Ectodermal cell (in vitro differentiated cells): Measurements from ENCODE around the gene SPPL3.

ENCODE experiments used
- H3K27ac ChIP-seq: 2 replicates; pipeline ENCODE4 v1.7.0; 2013; ENCODE audit warnings: mild to moderate bottlenecking, low read depth, low read length; ENCODE audit not compliant: insufficient read depth, poor library complexity, severe bottlenecking
- H3K27me3 ChIP-seq: 2 replicates; pipeline ENCODE4 v1.7.0; 2013; ENCODE audit warnings: mild to moderate bottlenecking, low read length; ENCODE audit not compliant: insufficient read depth, control insufficient read depth, poor library complexity, severe bottlenecking
- H3K36me3 ChIP-seq: one replicate; pipeline ENCODE4 v1.7.0; 2013; ENCODE audit warnings: low read length; ENCODE audit not compliant: control insufficient read depth, insufficient read depth
- H3K4me1 ChIP-seq: one replicate; pipeline ENCODE4 v1.7.0; 2013; ENCODE audit warnings: low read length; ENCODE audit not compliant: control insufficient read depth, insufficient read depth
- H3K4me3 ChIP-seq: 2 replicates; pipeline ENCODE4 v1.7.0; 2013; ENCODE audit warnings: low read depth, low read length, control low read depth; ENCODE audit not compliant: insufficient read depth
- H3K9me3 ChIP-seq: 2 replicates; pipeline ENCODE4 v1.7.0; 2013; ENCODE audit warnings: mild to moderate bottlenecking, low read length, moderate library complexity; ENCODE audit not compliant: control insufficient read depth
- WGBS, 2 experiments: methylation state at CpG; one replicate each; pipeline ENCODE4 v1.1.7; 2013; ENCODE audit warnings: missing lambda C conversion rate in 2 of 2; 5-methylcytosine and 5-hydroxymethylcytosine counted together

SPPL3 gene

DNA sequence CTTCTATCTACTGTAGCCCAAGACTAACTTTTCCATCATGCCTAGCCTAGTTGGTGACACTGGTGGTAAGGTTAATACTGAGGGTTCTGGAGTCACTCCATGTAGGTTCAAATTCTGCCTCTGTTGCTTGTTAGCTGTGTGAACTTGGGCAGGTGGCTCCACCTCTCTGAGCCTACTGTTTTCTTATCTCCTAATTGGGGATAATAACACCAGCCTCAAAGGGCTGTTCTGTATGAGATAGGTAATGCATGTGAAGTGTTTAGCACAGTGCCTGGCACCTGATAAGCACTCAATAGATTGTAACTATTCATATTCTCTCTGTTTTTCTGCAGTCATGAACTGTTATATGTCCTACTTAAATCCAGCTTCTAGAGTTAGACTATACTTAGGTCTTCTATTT lies 17.5 kb upstream of the SPPL3 start:
- H3K27ac ChIP-seq = no peak overlapping the region
- no peaks in the 10 kb centered on the region for H3K36me3 ChIP-seq
- no peak overlapping the region for H3K4me3 ChIP-seq
- no peaks in the 10 kb centered on the region for H3K9me3 ChIP-seq
- H3K27me3 ChIP-seq = no peaks in the 10 kb centered on the region
- H3K4me1 ChIP-seq = no peaks in the 10 kb centered on the region

GRCh38 chr12:120920178-120920577 lies 16.0 kb upstream of the SPPL3 start:
- H3K4me1 ChIP-seq = no peaks in the 10 kb centered on the region
- no peak overlapping the region for H3K4me3 ChIP-seq
- no peaks in the 10 kb centered on the region for H3K36me3 ChIP-seq
- H3K27ac ChIP-seq = no peak overlapping the region
- WGBS, 2 experiments = 89 to 93% methylated on average over 3 of the region's 3 CpGs
- H3K9me3 ChIP-seq = no peaks in the 10 kb centered on the region
- H3K27me3 ChIP-seq = no peaks in the 10 kb centered on the region

DNA sequence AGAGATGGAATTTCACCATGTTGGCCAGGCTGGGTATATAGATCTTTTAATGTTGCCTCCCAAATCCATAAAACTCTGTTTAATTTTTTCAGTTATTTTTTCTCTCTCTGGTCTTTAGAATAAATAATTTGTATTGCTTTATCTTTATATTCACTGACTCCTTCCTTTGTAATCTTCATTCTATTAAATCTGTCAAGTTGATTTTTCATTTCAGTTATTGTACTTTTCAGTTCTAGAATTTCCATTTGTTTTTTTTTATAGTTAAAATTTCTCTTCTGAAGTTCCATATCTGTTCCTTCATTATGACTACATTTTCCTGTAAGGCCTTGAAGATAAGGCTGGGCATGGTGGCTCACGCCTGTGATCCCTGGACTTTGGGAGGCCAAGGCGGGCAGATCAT lies 13.6 kb upstream of the SPPL3 start:
- 81 to 88% methylated on average over 2 of the region's 2 CpGs for WGBS, 2 experiments
- Histone ChIP-seq H3K9me3 (no peaks in the 10 kb centered on the region), H3K36me3 (no peaks in the 10 kb centered on the region), H3K4me3 (no peak overlapping the region), H3K27ac (no peak overlapping the region), H3K27me3 (no peaks in the 10 kb centered on the region), H3K4me1 (no peaks in the 10 kb centered on the region)

GRCh38 chr12:120916561-120916960 lies 12.4 kb upstream of the SPPL3 start:
- no peaks in the 10 kb centered on the region for H3K36me3 ChIP-seq
- no peak overlapping the region for H3K27ac ChIP-seq
- 93% methylated on average over 14 of the region's 14 CpGs for WGBS, 2 experiments
- H3K9me3 ChIP-seq = no peaks in the 10 kb centered on the region
- no peaks in the 10 kb centered on the region for H3K4me1 ChIP-seq
- no peak overlapping the region for H3K4me3 ChIP-seq
- no peaks in the 10 kb centered on the region for H3K27me3 ChIP-seq

- Histone ChIP-seq H3K4me1 (no peaks in the 10 kb centered on the region), H3K4me3 (no peak overlapping the region), H3K27me3 (no peaks in the 10 kb centered on the region), H3K36me3 (no peaks in the 10 kb centered on the region), H3K9me3 (no peaks in the 10 kb centered on the region), H3K27ac (no peak overlapping the region)
- 94% methylated on average over 7 of the region's 7 CpGs for WGBS, 2 experiments
Observed at GRCh38 chr12:120914794-120915193, 10.6 kb upstream of the SPPL3 start.

DNA sequence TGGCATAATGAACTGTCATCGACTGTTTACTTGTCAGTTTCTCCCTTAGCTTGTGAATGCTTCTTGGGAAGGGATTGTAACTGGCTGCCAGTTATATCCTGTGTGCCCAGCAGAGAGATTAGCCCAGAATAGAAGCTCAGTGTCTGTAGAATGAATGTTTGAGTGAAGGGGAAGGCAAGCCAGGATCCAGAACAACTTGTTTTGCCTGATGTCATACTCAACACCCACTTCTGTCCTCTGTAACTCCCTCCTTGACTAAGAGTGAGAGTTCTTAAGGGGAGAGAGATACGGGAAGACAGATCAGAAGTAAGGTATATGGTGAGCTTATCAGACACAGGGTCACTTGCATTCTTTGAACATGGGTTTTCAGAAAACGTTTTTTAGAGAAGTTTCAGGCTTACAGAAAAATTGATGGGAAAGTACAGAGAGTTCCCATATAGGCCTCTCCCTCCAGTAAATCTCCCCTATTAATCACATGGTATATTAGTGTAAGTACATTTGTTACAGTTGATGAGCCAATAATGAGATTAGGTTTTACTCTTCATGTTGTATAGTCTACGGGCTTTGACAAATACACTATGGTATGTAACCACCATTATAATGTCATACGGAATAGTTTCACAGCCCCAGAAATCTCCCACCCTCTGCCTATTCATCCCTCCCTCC lies 5.6 kb upstream of the SPPL3 start:
- Histone ChIP-seq H3K4me3 (no peak overlapping the region), H3K9me3 (no peaks in the 10 kb centered on the region), H3K27ac (no peak overlapping the region), H3K4me1 (no peaks in the 10 kb centered on the region), H3K27me3 (no peaks in the 10 kb centered on the region), H3K36me3 (no peaks in the 10 kb centered on the region)
- WGBS, 2 experiments = 73 to 78% methylated on average over 5 of the region's 5 CpGs

DNA sequence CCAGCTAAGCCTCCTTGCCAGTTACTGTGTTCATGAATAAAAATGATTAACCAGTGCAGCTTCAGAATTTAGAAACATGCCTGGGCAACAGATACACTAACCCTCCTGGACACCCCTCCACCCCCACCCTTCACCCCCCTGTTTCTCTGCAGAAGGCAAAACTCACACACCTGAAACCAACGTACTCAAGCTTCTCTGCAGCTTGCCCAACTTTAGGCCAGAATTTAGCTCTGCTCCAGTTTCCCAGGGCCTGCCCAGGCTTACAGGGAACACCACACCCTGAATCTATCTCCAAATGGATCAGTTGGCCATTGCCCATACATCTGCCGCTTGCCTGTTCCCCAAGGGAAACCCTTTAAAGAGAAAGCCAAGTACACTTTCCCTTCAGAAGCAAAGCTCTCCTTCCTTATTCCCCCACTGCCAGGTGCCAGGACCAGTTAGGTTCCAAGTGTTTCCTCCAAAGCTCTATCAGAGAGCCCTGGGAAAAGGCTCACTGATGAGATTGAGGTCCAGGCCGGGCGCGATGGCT lies 1.8 kb upstream of the SPPL3 start:
- Histone ChIP-seq H3K4me3 (no peak overlapping the region), H3K27me3 (no peaks in the 10 kb centered on the region), H3K36me3 (no peaks in the 10 kb centered on the region), H3K9me3 (no peaks in the 10 kb centered on the region), H3K27ac (no peak overlapping the region), H3K4me1 (peaks cover 4% of the 10 kb centered on the region)
- WGBS, 2 experiments = 89 to 96% methylated on average over 5 of the region's 5 CpGs

GRCh38 chr12:120903412-120904196 lies 554 bp downstream of the SPPL3 start:
- H3K36me3 ChIP-seq = no peaks in the 10 kb centered on the region
- peak overlapping the region; percentile 95 for H3K4me3 ChIP-seq
- peak overlapping the region; percentile 36 for H3K27ac ChIP-seq
- no peaks in the 10 kb centered on the region for H3K9me3 ChIP-seq
- no peaks in the 10 kb centered on the region for H3K27me3 ChIP-seq
- peaks cover 4% of the 10 kb centered on the region for H3K4me1 ChIP-seq
- WGBS, 2 experiments = 0% methylated on average over 85 of the region's 85 CpGs

DNA sequence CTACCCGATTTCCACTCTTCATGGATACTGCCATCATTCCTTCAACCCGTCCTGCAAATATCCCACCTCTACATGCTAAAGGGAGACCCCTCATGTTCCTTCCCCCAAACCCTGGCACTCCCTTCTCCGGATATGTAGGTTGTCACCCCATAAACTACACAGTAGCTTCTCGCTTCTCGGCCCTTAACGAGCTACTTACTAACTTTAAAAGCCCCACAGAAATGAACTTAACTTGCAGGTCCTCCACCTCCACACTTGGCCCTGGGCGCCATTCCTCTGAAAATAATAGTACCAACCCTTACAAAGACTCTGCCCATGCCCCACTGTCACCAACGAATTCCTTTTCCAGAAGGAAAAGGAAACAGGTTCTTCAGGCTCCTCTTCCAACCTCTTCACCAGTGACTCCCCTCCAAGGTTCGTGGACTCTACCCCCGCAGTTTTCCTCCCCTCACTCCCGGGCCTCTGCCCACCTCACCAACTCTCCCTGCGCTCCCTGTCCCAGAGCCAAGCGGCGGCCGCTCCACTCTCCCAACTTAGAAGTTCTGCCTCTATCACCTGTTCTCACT lies 1.2 kb downstream of the SPPL3 start:
- H3K4me3 ChIP-seq = peak overlapping the region; percentile 95
- WGBS, 2 experiments = 22 to 25% methylated on average over 15 of the region's 15 CpGs
- no peak overlapping the region for H3K27ac ChIP-seq

DNA sequence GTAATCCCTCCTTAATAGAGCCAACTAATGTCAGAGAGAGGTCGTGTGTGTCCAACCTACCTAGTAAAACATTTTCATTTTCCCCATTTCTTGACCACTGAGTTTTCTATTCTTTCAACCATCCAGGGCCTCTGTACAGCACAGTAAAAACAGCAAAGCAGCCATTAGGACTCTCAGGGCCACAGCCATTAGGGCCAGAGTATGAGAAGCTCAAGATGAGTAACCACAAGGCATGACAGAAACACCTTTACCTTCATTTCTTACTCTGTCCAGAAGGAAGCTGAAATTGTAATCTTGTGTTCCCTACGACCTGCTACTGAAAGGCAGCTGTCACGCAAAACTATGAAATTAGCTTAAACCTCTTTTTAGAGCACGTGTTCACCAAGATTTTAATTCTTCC lies 2.3 kb downstream of the SPPL3 start:
- 89 to 91% methylated on average over 4 of the region's 4 CpGs for WGBS, 2 experiments
- Histone ChIP-seq H3K4me3 (no peak overlapping the region), H3K36me3 (no peaks in the 10 kb centered on the region), H3K27ac (no peak overlapping the region), H3K9me3 (no peaks in the 10 kb centered on the region), H3K4me1 (peaks cover 4% of the 10 kb centered on the region), H3K27me3 (no peaks in the 10 kb centered on the region)

More for the DNA sequence above, 1.2 kb downstream of the SPPL3 start:
- H3K36me3 ChIP-seq = no peaks in the 10 kb centered on the region
- H3K4me1 ChIP-seq = peaks cover 4% of the 10 kb centered on the region
- no peaks in the 10 kb centered on the region for H3K9me3 ChIP-seq
- H3K27me3 ChIP-seq = no peaks in the 10 kb centered on the region
